Measurements from ENCODE around the gene CACNB4.

The CACNB4 gene

GRCh38 chr2:152095146-152095545 is 3.7 kb downstream of the CACNB4 start:
- H3F3A ChIP-seq (ENCODE audit: insufficient read depth, low read length), result no peaks in the 10 kb centered on the region
- no peaks in the 10 kb centered on the region for H3K79me2 ChIP-seq (ENCODE audit: insufficient read depth, low read length)
- no peaks in the 10 kb centered on the region for H3K9me2 ChIP-seq (ENCODE audit: low read depth, low read length)
- H3K4me1 ChIP-seq (ENCODE audit: insufficient read depth, low read length, severe bottlenecking), result no peaks in the 10 kb centered on the region
- no peak for TF ChIP-seq EZH2 (IDR thresholded peaks at IDR 0.05; ENCODE audit: borderline replicate concordance, low read length)
- TF ChIP-seq, protein P1, sequence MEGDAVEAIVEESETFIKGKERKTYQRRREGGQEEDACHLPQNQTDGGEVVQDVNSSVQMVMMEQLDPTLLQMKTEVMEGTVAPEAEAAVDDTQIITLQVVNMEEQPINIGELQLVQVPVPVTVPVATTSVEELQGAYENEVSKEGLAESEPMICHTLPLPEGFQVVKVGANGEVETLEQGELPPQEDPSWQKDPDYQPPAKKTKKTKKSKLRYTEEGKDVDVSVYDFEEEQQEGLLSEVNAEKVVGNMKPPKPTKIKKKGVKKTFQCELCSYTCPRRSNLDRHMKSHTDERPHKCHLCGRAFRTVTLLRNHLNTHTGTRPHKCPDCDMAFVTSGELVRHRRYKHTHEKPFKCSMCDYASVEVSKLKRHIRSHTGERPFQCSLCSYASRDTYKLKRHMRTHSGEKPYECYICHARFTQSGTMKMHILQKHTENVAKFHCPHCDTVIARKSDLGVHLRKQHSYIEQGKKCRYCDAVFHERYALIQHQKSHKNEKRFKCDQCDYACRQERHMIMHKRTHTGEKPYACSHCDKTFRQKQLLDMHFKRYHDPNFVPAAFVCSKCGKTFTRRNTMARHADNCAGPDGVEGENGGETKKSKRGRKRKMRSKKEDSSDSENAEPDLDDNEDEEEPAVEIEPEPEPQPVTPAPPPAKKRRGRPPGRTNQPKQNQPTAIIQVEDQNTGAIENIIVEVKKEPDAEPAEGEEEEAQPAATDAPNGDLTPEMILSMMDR (IDR thresholded peaks at IDR 0.05; ENCODE audit: low read length), result no peak
- H3K9me3 ChIP-seq (ENCODE audit: low read length), result no peaks in the 10 kb centered on the region
- no peak overlapping the region for H3K4me2 ChIP-seq (ENCODE audit: low read length)
- H3K4me3 ChIP-seq (ENCODE audit: low read depth, low read length, poor library complexity, severe bottlenecking), result no peak overlapping the region
- no peak overlapping the region for H3K27ac ChIP-seq (ENCODE audit: low read depth, low read length, poor library complexity, severe bottlenecking)
- no peak overlapping the region for H3K9ac ChIP-seq (ENCODE audit: low read length)
- no peak overlapping the region for H2AFZ ChIP-seq (ENCODE audit: low read length)
- H4K20me1 ChIP-seq (ENCODE audit: insufficient read depth, low read length), result no peaks in the 10 kb centered on the region
- no peaks in the 10 kb centered on the region for H3K36me3 ChIP-seq (ENCODE audit: insufficient read depth, low read length)
- H3K27me3 ChIP-seq (ENCODE audit: insufficient read depth, low read length), result no peaks in the 10 kb centered on the region

DNA sequence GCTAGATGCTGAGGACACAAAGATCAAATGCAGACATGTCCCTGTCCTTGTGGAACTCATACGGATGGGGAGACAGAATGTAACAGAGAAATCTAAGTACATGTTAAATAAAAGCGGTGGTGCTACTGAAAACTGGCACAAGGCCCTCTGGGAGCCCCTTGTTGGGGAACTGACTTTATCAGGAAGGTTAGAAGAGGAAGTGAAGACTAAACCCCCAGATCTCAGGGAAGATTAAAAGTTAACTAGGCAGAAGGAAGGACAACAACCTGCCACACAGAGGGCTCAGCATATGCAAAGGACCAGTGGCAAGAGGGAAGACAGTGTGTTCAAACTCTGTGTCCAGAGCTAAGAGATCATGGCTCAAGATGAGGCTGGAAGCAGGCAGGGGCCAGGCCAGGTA is 4.8 kb downstream of the CACNB4 start:
- no peak overlapping the region for H3K9ac ChIP-seq (ENCODE audit: low read length)
- no peaks in the 10 kb centered on the region for H4K20me1 ChIP-seq (ENCODE audit: insufficient read depth, low read length)
- TF ChIP-seq EZH2 (IDR thresholded peaks at IDR 0.05; ENCODE audit: borderline replicate concordance, low read length), result no peak
- TF ChIP-seq, protein P1 (IDR thresholded peaks at IDR 0.05; ENCODE audit: low read length), result no peak
- no peaks in the 10 kb centered on the region for H3K9me2 ChIP-seq (ENCODE audit: low read depth, low read length)
- no peak overlapping the region for H3K27ac ChIP-seq (ENCODE audit: low read depth, low read length, poor library complexity, severe bottlenecking)
- no peaks in the 10 kb centered on the region for H3K36me3 ChIP-seq (ENCODE audit: insufficient read depth, low read length)
- no peak overlapping the region for H3K4me2 ChIP-seq (ENCODE audit: low read length)
- H3K4me1 ChIP-seq (ENCODE audit: insufficient read depth, low read length, severe bottlenecking), result no peaks in the 10 kb centered on the region
- H3K27me3 ChIP-seq (ENCODE audit: insufficient read depth, low read length), result no peaks in the 10 kb centered on the region
- no peaks in the 10 kb centered on the region for H3K79me2 ChIP-seq (ENCODE audit: insufficient read depth, low read length)
- no peak overlapping the region for H2AFZ ChIP-seq (ENCODE audit: low read length)
- H3K9me3 ChIP-seq (ENCODE audit: low read length), result no peaks in the 10 kb centered on the region
- H3F3A ChIP-seq (ENCODE audit: insufficient read depth, low read length), result no peaks in the 10 kb centered on the region
- no peak overlapping the region for H3K4me3 ChIP-seq (ENCODE audit: low read depth, low read length, poor library complexity, severe bottlenecking)

GRCh38 chr2:152093464-152093863 is 5.4 kb downstream of the CACNB4 start:
- Histone ChIP-seq H3K79me2 (ENCODE audit: insufficient read depth, low read length) (no peaks in the 10 kb centered on the region), H3K4me1 (ENCODE audit: insufficient read depth, low read length, severe bottlenecking) (no peaks in the 10 kb centered on the region), H3K27me3 (ENCODE audit: insufficient read depth, low read length) (no peaks in the 10 kb centered on the region), H3K9me2 (ENCODE audit: low read depth, low read length) (no peaks in the 10 kb centered on the region), H2AFZ (ENCODE audit: low read length) (no peak overlapping the region), H3K4me2 (ENCODE audit: low read length) (no peak overlapping the region), H3K9me3 (ENCODE audit: low read length) (no peaks in the 10 kb centered on the region), H3K27ac (ENCODE audit: low read depth, low read length, poor library complexity, severe bottlenecking) (no peak overlapping the region), H3K9ac (ENCODE audit: low read length) (no peak overlapping the region), H4K20me1 (ENCODE audit: insufficient read depth, low read length) (no peaks in the 10 kb centered on the region), H3K4me3 (ENCODE audit: low read depth, low read length, poor library complexity, severe bottlenecking) (no peak overlapping the region), H3F3A (ENCODE audit: insufficient read depth, low read length) (no peaks in the 10 kb centered on the region), H3K36me3 (ENCODE audit: insufficient read depth, low read length) (no peaks in the 10 kb centered on the region)
- TF ChIP-seq EZH2 (IDR thresholded peaks at IDR 0.05; ENCODE audit: borderline replicate concordance, low read length), result no peak
- TF ChIP-seq, protein P1 (IDR thresholded peaks at IDR 0.05; ENCODE audit: low read length), result no peak
